Erythroblast (primary cell): Measurements from ENCODE around the gene PARP12.

ENCODE experiments used
- GATA1 ChIP-seq: IDR thresholded peaks from 2 replicates; pipeline ENCODE4 v1.6.1; 2011; ENCODE audit warnings: low read depth, mild to moderate bottlenecking, control low read depth, low read length, moderate library complexity
- POLR2A ChIP-seq: IDR thresholded peaks from 2 replicates; pipeline ENCODE4 v1.6.1; 2011; ENCODE audit warnings: mild to moderate bottlenecking, low read length

GRCh38 chr7:140082770-140083169 is 20.0 kb upstream of the PARP12 start:
- TF ChIP-seq POLR2A = no peak
- TF ChIP-seq GATA1 = no peak
